Right atrium auricular region (tissue), 2 donors: ENCODE measurements around the gene NRG4. TPM values are rescaled to one million over a fixed set of nuclear protein-coding genes. Genes with fewer than 3 reads are reported as not detected.

Source experiments
- DNase-seq: peaks from one replicate; pipeline ENCODE4 v3.0.0-alpha.2; 2019; ENCODE audit warnings: low spot score
- H3K27ac ChIP-seq, 2 donors: fragments of 200-600 bp; sonication (generic); 1 replicate in 1 of 2; 2 replicates in 1 of 2; pipeline ENCODE4 v1.5.1; 2016 to 2019
- H3K27me3 ChIP-seq, 2 donors: fragments of 200-600 bp; sonication (generic); one replicate each; pipeline versions ENCODE4 v1.5.1 to v1.6.0; 2017 to 2019
- H3K36me3 ChIP-seq: fragments of 200-600 bp; sonication (generic); one replicate; pipeline ENCODE4 v1.5.1; 2016
- H3K4me1 ChIP-seq, 2 donors: fragments of 200-600 bp; sonication (generic); one replicate each; pipeline versions ENCODE4 v1.5.1 to v1.6.0; 2017 to 2019
- H3K4me3 ChIP-seq, 2 donors: fragments of 200-600 bp; sonication (generic); 1 replicate in 1 of 2; 2 replicates in 1 of 2; pipeline ENCODE4 v1.5.1; 2017 to 2019; ENCODE audit warnings: mild to moderate bottlenecking in 1 of 2, moderate library complexity in 1 of 2
- H3K9me3 ChIP-seq, 2 donors: fragments of 200-600 bp; sonication (generic); one replicate each; pipeline ENCODE4 v1.5.1; 2019
- CTCF ChIP-seq, 2 donors: fragments of 200-600 bp; sonication (generic); IDR thresholded peaks; one replicate each; pipeline ENCODE4 v1.5.1; 2019; ENCODE audit warnings: antibody characterized with exemption in 2 of 2
- total RNA-seq, 2 donors: library from RNA; depleted of rRNA; stranded (reverse); fragments of >200 nt; gene quantifications; one replicate each; pipeline ENCODE4 v1.1.0, GENCODE V29; 2016

NRG4 gene
- total RNA-seq, 2 donors from 2014 or later, result 0.63 to 1.1 TPM

DNA sequence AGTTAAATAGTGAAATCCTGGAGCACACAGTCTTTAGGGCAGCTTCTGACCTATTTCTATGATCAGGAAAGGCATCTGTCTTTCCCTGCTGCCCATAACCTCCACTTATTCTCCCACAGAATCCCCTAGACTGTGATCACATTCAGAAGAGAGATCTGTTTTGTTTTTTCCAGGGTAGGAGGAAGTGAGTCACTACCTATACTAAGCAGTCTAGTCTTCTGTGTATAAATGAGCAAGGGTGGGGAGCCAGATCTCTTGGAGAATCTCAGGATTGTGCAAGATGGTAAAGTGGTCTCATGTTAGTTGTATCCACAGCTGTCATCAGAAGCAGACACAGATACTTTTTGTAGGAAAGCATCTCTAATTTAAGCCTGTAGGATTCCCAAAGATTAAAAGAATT, 120.3 kb downstream of the NRG4 start:
- no peak for DNase-seq
- no peak overlapping the region for H3K27ac ChIP-seq
- no peaks in the 10 kb centered on the region for H3K27me3 ChIP-seq
- no peak overlapping the region for H3K4me3 ChIP-seq
- no peaks in the 10 kb centered on the region for H3K9me3 ChIP-seq
- H3K4me1 ChIP-seq, result peaks cover 0 to 5% of the 10 kb centered on the region in 2 donors
- no peak for TF ChIP-seq CTCF (IDR thresholded peaks at IDR 0.05)
- H3K36me3 ChIP-seq, result no peaks in the 10 kb centered on the region

Other genes with a start within 250 kb of the NRG4 start
- 10 to 100 TPM; 19.3 to 30.4 TPM for gene UBE2Q2, start 169.0 kb downstream of the NRG4 start, total RNA-seq
- gene FBXO22, start 108.5 kb downstream of the NRG4 start, total RNA-seq, result 10 to 100 TPM in 1 of 2 donors, 1 to 10 TPM in 1; 8.5 to 10.2 TPM
- under 1 TPM in 1 of 2 donors, not detected in 1; 0.20 TPM for gene TMEM266, start 47.6 kb upstream of the NRG4 start, total RNA-seq